Urothelium cell line (cell line): ENCODE measurements around the gene IQCC.
A peak's percentile ranks its signal among the peaks of the same experiment; 100 is the strongest.
"Not testable (repeated sequence)": the region's sequence is repeated elsewhere in the genome, so short reads cannot be mapped to it uniquely, and the experiment has no call there.

Experiments
- DNase-seq: peaks from one replicate; pipeline ENCODE4 v3.0.0; 2011; ENCODE audit warnings: low spot score, mixed read lengths
- FAIRE-seq: peaks from 2 replicates; lab custom pipeline; 2011; peaks lifted over from hg19 to GRCh38; lab: Jason Lieb, UNC

The IQCC gene

DNA sequence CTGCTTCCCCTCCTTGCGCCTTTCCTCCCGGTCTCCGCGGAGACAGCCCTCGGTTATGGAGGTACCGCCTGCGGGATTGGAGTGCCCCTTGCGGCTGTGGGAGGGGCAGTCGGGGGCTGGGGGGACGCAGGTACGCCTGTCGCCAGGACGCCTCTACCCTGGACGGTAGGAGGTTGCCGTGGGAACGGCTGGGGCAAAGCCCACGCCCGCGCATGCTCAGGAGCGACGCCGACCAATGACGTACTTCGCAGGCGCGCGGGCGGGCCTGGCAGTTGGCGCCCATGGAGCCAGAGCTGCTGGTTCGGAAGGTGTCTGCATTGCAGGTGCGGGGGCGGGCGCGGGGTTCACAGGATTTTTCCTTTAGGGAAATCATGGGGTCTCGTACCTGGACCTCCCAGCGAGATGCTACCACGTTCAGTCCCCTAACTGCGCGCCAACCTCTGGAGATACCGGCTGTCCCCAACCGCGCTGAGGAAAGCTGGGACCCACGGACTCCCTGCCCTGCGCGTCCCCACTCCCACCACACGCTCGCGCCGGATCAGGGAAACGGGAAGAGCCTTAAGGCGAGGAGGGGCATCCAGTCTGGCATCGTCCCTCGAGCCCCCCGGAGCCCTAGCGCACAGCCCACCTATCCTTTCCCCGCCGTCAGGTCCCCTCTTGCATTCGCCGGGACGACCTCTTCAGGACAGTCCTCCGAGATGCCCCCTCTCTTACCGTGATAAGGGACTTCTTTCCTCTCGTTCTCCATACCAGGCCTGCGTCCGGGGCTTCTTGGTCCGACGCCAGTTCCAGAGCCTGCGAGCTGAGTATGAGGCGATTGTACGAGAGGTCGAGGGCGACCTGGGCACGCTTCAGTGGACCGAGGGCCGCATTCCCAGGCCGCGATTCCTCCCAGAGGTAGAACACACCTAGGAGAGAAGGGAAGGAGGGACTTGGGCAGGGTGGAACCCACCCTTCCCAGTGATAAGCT lies at the start of gene IQCC:
Gene IQCC, plus strand, starts transcription at position 271 of the 970 bp plus-strand sequence. Its CDS starts 11 bp downstream, at position 282.
- peak; percentile 92 for FAIRE-seq

DNA sequence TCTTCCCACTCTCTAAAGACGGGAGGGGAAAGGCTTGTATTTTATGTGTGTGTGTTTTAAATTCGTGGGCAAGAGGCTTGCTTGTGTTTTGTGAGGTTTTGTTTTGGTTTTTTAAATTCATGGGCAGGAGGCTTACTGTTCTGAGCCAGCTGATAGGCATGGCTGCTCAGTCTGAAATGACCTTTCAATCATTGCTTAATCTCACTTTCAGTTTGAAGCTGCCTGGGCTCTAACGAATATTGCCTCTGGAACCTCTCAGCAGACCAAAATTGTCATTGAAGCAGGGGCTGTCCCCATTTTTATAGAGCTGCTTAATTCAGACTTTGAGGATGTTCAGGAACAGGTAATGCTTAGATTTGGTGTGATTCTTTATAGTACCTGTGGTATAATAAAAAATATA lies 46.3 kb upstream of the IQCC start:
- FAIRE-seq (no peak), DNase-seq (no peak)

More for the DNA sequence above, at the start of gene IQCC:
- peak; percentile 96 for DNase-seq

DNA sequence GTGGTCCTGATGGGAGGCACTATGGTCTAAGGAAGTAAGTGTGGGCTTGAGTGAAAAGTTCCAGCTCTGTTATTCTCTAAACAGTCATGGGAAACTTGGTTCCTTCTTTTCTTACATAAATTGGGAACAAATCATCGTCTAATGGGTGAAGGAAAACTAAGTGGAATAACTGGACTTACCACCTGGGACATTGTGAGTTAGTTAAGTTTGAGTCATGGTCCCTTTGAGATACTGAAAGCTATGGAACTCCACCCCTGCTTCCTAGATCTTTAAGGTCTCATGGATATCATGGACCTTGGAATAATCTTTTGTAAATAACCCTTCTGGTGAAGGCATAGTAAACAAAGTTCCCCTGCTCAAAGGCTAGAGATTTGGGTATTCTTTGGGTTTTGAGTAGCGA lies 42.1 kb upstream of the IQCC start:
- DNase-seq, result no peak
- no peak for FAIRE-seq

DNA sequence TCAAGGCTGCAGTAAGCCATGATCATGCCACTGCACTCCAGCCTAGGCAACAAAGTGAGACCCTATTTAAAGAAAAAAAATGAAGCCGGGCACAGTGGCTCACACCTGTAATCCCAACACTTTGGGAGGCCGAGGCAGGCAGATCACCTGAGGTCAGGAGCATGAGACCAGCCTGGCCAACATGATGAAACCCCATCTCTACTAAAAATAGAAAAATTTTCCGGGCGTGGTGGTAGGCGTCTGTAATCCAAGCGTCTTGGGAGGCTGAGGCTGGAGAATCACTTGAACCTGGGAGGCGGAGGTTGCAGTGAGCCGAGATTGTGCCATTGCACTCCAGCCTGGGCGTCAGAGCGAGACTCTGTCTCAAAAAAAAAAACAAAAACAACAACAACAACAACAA lies 39.8 kb upstream of the IQCC start:
- not testable (repeated sequence) for FAIRE-seq, DNase-seq

DNA sequence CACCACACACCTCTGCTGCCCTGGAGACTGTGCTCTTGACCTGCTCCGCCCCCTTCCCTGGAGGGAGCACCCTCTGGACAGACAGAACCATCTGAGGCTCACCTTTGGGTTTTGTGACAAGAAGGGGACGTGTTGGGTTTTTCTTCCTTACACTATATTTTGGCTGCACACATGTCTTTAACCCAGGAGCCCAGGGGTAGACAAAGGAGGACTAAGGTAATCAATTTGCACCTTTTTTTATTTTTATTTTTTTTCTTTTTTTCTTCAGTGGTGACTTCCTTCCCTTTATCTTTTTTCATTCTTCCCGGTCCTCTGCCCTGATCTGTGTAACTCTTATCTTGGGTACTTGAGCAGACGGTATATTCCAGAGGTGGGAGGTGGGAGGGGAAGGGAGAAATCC lies 34.5 kb upstream of the IQCC start:
- no peak for DNase-seq
- no peak for FAIRE-seq

DNA sequence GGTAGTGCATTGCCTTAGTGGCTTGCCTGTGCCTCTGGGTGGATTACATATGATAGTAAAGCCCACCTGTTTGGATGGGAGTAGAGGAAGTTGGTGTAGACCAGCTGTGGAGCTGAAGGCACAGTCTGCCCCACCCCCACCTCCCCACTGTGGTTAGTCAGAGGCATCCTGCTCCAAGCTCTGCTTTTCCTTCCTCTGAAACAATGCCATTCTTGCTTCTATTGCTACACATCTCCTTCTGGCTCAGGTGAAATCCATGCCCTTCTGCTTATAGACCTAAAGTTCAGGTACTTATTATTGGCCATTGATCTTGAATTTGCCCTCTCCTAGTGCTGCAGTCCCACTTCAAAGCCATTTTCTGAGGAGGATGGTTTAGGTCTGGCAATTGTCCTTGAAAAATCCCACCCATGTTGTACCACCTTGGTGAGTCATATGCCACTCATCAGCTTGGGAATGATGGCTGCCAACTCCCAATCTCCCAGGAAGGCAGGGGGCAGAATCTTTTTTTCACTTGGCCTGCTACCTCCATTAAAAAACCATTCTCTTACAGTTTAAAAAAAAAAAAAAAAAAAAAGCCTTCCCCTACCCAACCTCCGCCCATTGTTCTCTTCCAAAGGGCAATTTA lies 32.7 kb upstream of the IQCC start:
- DNase-seq (peak; percentile 28), FAIRE-seq (no peak)

DNA sequence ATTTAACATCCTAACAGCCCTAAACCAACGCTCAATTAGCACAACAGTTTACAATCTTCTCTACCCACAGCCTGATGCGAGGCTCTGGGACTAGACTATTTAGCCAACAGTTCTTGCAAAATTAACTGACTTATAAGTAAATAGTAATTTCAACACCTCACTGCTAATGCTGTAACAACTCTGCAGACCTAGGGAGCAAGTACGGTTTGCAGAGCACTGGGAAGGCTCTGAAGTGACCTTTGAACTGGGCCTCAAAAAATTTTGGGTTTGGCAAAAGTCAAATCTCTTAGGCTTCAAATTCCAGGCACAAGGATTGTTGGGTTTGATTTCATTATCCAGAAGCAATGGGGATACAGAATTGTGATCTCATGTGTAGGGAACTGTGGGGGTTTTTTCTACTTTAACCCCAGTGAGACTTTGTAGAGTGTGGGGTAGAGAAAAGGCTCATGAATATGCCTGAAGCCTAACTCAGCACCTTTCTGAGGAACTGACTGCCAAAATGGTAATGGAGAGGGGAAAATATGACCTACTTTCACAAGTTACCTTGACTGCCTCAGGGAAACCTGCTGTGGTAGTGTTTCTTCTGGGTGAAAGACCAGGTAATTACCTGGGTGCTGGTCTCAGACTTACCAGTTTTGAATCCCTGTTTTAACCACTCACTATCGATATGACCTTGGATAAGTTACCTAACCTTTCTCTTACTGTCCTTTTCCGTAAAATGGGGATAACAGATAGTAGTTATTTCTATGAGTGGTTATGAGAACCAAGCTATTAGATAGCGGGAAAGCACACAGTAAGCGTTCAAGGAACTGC lies 26.9 kb upstream of the IQCC start:
- DNase-seq (no peak), FAIRE-seq (no peak)

DNA sequence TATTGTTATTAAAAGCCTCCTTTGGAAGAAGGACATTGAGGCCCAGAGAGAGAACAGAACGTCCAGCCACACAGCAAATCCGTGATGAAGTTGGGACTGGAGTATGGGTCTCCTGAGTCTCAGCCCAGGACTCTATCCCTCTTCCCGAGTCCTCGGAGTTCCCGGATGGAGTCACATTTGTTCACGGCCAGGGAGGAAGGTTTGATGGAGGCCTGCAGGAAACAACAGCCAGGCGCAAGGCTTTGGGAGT lies 26.4 kb upstream of the IQCC start:
- DNase-seq, result no peak
- no peak for FAIRE-seq

DNA sequence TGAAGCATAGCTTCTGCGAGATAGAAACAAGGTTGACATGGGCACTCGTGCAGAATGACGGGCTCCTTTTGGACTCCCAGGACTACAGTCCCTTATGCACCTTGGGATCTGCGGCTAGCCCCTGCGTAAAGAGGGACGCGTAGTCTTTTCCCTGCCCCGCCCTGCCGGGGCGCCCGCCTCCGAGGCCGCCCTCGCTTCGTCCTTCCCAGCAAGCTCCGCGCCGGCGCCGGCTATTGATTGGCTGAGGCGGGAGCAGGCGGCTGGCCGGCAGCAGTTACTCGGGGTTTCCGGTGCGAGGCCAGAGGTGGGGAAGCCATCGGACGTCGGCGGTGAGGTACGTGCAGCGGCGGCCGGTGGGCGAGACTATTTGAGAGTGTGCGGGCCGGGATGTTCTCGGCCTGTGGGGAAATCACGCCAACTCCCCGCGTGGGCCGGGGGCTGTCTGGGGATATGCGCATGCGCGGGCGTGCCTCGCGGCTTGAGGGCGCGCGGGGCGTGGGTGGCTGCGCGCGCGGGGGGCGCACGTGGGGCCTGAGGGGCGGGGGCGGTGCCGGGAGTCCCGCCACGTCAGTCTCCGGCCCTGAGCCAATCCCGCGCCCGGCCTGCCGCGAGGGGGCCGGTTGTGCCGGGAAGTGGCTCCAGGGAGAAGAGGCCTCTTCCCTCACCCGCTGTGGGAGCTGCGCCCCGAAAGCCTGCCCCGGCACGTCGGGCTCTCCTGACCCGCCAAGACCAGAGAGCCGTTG lies 25.9 kb upstream of the IQCC start, which contains the start of gene TXLNA:
Gene TXLNA, plus strand, starts transcription at position 233 of the 743 bp plus-strand sequence. CDS start 671 bp downstream, outside the sequence.
- peak; percentile 13 for FAIRE-seq
- peak; percentile 98 for DNase-seq

DNA sequence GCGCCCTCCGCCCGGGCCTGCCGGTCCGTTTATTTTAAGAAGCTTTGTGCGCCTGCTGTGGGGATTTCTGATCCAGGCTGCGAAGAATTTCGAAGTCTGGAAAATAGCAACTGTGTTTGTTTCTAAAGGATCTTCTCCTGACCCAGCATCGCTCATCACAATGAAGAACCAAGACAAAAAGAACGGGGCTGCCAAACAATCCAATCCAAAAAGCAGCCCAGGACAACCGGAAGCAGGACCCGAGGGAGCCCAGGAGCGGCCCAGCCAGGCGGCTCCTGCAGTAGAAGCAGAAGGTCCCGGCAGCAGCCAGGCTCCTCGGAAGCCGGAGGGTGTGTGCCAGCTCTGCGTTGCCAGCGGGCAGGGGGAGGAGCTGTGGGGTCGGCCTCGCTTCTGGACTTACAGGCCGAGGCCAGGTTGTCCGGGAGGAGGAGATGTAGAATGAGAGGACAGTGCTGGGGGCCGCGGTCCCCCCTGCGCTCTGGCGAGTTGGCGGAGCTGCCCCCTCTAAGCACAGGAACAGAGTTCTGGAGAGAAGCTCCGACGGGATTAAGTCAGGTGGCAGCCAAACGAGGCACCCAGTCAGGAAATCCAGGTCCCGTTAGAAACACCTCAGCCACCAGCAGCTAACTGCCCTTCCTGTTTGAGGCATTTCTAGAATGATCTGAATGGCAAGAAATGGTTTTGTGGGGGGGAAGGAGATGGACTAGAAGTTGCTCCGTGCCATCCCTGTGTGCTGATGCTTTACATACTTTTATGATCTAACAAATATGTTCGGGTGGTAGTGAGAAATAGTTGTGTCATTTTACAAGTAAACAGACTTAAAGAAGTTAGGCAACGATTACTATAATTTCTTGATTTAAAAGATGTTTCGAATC lies 25.0 kb upstream of the IQCC start:
- FAIRE-seq (no peak), DNase-seq (peak; percentile 64)

DNA sequence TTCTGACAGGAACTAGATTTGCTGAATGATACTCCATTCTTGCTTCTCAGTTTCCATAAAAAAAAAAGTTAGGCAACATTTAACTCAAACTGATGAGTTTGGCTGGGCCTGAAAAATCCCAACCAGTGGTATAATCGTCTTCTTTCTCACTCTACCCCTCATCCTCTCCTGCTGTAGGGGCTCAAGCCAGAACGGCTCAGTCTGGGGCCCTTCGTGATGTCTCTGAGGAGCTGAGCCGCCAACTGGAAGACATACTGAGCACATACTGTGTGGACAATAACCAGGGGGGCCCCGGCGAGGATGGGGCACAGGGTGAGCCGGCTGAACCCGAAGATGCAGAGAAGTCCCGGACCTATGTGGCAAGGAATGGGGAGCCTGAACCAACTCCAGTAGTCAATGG lies 24.4 kb upstream of the IQCC start:
- FAIRE-seq, result no peak
- DNase-seq, result no peak

DNA sequence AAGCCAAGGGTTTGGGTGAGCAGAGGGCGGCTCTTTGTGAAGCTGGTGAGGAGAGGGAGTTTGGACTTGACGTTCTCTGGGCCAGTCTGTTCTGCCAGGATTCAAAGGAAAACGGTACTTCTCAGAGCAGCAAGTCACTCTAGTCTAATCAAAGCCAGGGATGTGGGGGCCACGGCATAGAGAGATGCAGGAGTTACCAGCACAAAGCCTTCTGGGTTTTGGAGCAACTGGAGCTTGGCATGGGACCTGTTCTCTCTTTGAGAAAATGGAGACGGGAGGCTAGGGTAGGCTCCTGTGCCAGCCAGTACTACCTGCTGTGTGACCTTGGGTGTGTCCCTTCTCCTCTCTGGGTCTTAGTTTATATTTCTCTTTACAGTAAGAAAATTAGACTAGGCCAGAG lies 23.9 kb upstream of the IQCC start:
- DNase-seq (no peak), FAIRE-seq (no peak)

DNA sequence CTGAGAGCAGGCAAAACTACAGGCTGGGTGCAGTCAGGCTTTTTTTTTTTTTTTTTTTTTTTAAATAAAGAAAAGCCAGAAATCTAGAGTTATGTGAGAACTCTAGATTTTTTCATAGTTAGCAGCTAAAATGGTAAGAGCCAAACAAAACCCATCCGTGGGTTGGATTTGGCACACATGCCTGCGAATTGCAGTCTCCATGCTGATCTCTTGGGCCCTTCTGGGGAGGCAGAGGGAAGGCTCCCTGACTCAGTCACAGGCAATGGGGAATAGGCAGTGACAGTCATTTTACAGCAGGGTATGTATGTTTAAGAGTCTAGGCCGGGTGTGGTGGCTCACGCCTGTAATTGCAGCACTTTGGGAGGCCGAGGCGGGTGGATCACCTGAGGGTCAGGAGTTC lies 23.4 kb upstream of the IQCC start:
- no peak for FAIRE-seq
- DNase-seq, result no peak

DNA sequence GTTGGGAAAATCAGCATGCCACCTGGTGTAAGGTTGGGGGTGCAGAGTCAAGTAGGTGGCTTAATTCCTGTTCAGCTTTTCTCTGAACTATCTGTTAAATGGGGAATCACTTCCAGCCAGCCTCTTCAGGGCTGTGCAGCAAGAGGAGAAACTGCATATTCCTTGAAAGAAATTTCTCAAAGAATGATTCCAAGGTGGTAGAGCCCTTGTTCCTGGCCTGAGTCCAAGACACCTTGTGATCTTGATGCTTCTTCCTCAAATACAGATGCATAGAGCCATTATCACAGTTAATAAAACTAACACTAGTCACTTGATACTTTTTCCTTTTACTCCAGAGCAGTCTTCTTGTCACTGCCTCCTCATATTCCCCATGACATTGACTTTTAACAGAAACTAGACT lies 20.8 kb upstream of the IQCC start:
- FAIRE-seq (no peak), DNase-seq (no peak)

DNA sequence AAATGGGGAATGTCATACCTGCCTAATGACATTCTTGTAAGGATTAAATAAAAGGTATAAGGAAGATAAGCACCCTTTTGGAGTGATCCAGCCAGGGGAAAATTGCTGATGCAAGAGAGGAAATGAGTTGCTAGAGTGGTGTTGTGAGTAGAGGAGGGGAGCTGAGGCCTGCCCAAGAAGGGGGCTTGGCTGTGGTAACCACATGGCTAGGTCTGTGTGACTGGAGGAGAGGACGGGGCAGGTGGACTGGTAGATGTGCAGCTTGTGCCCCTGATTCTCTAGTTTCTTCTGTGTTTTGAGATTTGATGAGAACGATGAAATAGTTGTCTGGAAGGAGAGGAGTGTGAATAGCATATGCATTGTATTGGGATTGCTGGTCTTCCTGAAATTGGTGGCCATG lies 19.4 kb upstream of the IQCC start:
- FAIRE-seq, result no peak
- DNase-seq, result no peak

DNA sequence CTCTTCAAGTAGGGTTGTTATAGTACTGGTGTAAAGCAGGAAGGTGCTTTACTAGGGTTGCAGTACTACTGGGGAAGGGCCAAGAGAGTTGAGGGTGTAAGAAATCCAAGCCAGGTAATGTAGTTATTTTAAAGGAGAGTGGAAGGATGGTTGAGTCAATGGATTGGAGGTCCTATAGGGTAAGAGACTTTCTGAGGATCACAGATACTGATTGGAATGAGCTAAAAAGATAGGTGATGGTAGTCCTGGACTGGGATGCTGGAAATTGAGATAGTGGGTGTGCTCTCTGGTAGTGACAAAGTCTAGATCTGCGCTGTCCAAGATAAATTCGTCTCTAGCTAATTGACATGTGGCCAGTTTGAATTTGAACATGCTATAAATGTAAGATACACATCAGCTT lies 19.0 kb upstream of the IQCC start:
- DNase-seq, result no peak

DNA sequence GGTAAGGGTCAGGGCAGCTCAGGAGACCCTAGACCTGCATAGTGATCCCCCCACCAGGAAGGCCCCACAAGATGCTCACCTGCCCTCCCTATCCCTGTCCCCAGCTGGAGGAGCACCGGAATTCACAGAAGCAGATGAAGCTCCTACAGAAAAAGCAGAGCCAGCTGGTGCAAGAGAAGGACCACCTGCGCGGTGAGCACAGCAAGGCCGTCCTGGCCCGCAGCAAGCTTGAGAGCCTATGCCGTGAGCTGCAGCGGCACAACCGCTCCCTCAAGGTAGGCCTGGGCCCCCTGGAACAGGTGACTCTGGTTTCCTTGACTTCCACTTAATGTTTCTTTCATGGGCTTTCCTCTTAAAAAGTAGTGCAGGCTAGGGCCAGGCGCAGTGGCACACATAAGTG lies 17.6 kb upstream of the IQCC start:
- DNase-seq (no peak), FAIRE-seq (no peak)

More for the DNA sequence above, 19.0 kb upstream of the IQCC start:
- no peak for FAIRE-seq

DNA sequence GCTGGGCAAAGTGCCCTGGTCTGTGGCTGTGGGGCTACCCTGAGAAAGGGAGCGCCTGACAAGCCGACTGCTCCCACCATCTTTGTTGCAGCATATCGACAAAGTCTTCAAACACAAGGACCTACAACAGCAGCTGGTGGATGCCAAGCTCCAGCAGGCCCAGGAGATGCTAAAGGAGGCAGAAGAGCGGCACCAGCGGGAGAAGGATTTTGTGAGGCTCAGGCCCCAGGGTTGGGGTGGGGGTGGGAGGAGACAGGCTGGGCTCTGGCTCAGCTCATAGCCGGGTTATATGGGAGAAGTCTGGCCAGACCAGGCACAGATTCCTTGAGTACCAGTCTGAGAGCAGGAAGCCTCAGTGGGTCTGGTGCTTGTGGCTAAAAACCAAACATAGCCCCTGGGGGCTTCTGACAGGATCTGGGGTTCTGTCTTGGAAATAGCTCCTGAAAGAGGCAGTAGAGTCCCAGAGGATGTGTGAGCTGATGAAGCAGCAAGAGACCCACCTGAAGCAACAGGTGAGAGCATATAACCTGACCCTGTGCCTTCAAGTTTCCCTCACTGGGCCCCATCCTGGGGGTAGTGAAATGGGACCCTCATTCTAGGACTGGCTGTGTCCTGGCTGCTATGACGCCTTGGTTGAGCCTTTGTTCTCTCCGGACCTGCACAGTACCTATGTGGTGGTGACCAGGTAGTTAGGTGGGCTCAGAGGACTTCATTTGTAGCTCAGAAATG lies 13.1 kb upstream of the IQCC start:
- no peak for DNase-seq
- FAIRE-seq, result no peak

DNA sequence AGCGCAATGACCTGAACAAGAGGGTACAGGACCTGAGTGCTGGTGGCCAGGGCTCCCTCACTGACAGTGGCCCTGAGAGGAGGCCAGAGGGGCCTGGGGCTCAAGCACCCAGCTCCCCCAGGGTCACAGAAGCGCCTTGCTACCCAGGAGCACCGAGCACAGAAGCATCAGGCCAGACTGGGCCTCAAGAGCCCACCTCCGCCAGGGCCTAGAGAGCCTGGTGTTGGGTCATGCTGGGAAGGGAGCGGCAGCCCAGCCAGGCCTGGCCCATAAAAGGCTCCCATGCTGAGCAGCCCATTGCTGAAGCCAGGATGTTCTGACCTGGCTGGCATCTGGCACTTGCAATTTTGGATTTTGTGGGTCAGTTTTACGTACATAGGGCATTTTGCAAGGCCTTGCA lies 10.5 kb upstream of the IQCC start:
- DNase-seq (no peak), FAIRE-seq (no peak)
